Naive thymus-derived CD4-positive, alpha-beta T cell (primary cell): ENCODE data around the gene PDCD2L. TPM values are rescaled to one million over a fixed set of nuclear protein-coding genes. Genes with fewer than 3 reads are reported as not detected.

Experiments used
- ATAC-seq: fragments of 150-1000 bp; cut with Tn5 transposase; 2 replicates; pipeline ENCODE4 v1.10.0; 2021; ENCODE audit warnings: mild to moderate bottlenecking, moderate library complexity
- CTCF ChIA-PET: fragments of 350-600 bp; sonication (Branson Sonifier 250); formaldehyde crosslinking; loops from one replicate; lab custom pipeline; 2021; ENCODE audit warnings: antibody characterized with exemption; lab: Charles Lee
- POLR2A ChIA-PET: fragments of 350-600 bp; sonication (Branson Sonifier 250); formaldehyde crosslinking; loops from one replicate; lab custom pipeline; 2021; ENCODE audit warnings: antibody characterized with exemption, inconsistent platforms; lab: Charles Lee
- DNase-seq, 9 donors: peaks; one replicate each; pipeline versions ENCODE4 v3.0.0 to v3.0.0-alpha.2; 2020 to 2022; ENCODE audit warnings: mixed read lengths in 1 of 9
- H3K27ac ChIP-seq: one replicate; pipeline ENCODE4 v1.7.0; 2013; ENCODE audit warnings: mild to moderate bottlenecking, low read depth, low read length, moderate library complexity
- H3K27me3 ChIP-seq, 2 donors: one replicate each; pipeline ENCODE4 v1.7.0; 2013; ENCODE audit warnings: low read length in 2 of 2, mild to moderate bottlenecking in 2 of 2, moderate library complexity in 2 of 2; ENCODE audit not compliant: control insufficient read depth in 2 of 2, insufficient read depth in 2 of 2
- H3K36me3 ChIP-seq, 3 experiments: 1 replicate in 2 of 3; 2 replicates in 1 of 3; pipeline ENCODE4 v1.7.0; 2013; ENCODE audit warnings: low read length in 3 of 3, mild to moderate bottlenecking in 3 of 3, moderate library complexity in 1 of 3; ENCODE audit not compliant: insufficient read depth in 3 of 3, control insufficient read depth in 2 of 3
- H3K4me1 ChIP-seq, 2 donors: one replicate each; pipeline ENCODE4 v1.7.0; 2013; ENCODE audit warnings: low read length in 2 of 2, mild to moderate bottlenecking in 2 of 2, moderate library complexity in 1 of 2; ENCODE audit not compliant: control insufficient read depth in 2 of 2, insufficient read depth in 2 of 2
- H3K4me3 ChIP-seq: 2 replicates; pipeline ENCODE4 v1.7.0; 2013; ENCODE audit warnings: mild to moderate bottlenecking, low read length
- H3K9me3 ChIP-seq, 3 experiments: 1 replicate in 2 of 3; 2 replicates in 1 of 3; pipeline ENCODE4 v1.7.0; 2013; ENCODE audit warnings: low read length in 3 of 3; ENCODE audit not compliant: control insufficient read depth in 2 of 3
- H3K27ac Mint-ChIP-seq, 9 donors: one replicate each; pipeline ENCODE4 v1.8.0; 2020 to 2022; ENCODE audit warnings: mixed read lengths in 9 of 9, mild to moderate bottlenecking in 8 of 9, moderate library complexity in 5 of 9, inconsistent platforms in 2 of 9
- H3K27me3 Mint-ChIP-seq, 5 donors: one replicate each; pipeline ENCODE4 v1.8.0; 2021 to 2022; ENCODE audit warnings: mixed read lengths in 5 of 5, mild to moderate bottlenecking in 1 of 5
- H3K36me3 Mint-ChIP-seq, 5 donors: one replicate each; pipeline ENCODE4 v1.8.0; 2020 to 2022; ENCODE audit warnings: mixed read lengths in 5 of 5, mild to moderate bottlenecking in 3 of 5, inconsistent platforms in 1 of 5
- H3K4me1 Mint-ChIP-seq, 7 donors: one replicate each; pipeline ENCODE4 v1.8.0; 2020 to 2022; ENCODE audit warnings: mixed read lengths in 7 of 7, mild to moderate bottlenecking in 3 of 7, inconsistent platforms in 1 of 7
- H3K4me3 Mint-ChIP-seq, 10 donors: one replicate each; pipeline ENCODE4 v1.8.0; 2020 to 2022; ENCODE audit warnings: mild to moderate bottlenecking in 10 of 10, mixed read lengths in 10 of 10, moderate library complexity in 6 of 10, inconsistent platforms in 2 of 10
- H3K9me3 Mint-ChIP-seq, 11 donors: one replicate each; pipeline ENCODE4 v1.8.0; 2020 to 2022; ENCODE audit warnings: mixed read lengths in 11 of 11, mild to moderate bottlenecking in 4 of 11, inconsistent platforms in 1 of 11, moderate library complexity in 1 of 11
- intact Hi-C, 2 donors: fragments of 100-400 bp; cut with micrococcal nuclease; formaldehyde crosslinking; loops; one replicate each; pipeline ENCODE4 v1.15.1; 2023
- polyA plus RNA-seq, 2 donors: library from polyadenylated mRNA; unstranded; fragments of 300-500 nt; fragmentation: Illumina TruSeq; gene quantifications; one replicate each; pipeline ENCODE4 v1.2.3, GENCODE V29; 2021
- total RNA-seq, 6 experiments: library from RNA in 5 of 6; stranded (reverse) in 5 of 6; gene quantifications; 1 replicate in 5 of 6; 2 replicates in 1 of 6; pipeline ENCODE4 v1.2.3 and lab custom pipeline; 2021 to 2026

PDCD2L gene, protein sequence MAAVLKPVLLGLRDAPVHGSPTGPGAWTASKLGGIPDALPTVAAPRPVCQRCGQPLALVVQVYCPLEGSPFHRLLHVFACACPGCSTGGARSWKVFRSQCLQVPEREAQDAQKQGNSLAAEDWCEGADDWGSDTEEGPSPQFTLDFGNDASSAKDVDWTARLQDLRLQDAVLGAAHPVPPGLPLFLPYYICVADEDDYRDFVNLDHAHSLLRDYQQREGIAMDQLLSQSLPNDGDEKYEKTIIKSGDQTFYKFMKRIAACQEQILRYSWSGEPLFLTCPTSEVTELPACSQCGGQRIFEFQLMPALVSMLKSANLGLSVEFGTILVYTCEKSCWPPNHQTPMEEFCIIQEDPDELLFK
- 10 to 100 TPM in 3 of 5 experiments, 1 to 10 TPM in 2; 4.9 to 14.5 (median 12.1) TPM for total RNA-seq
- polyA plus RNA-seq = 10 to 100 TPM; 18.9 to 23.3 TPM
- 1.2 reads per million for total RNA-seq (lab: John Stamatoyannopoulos, UW)

GRCh38 chr19:34404109-34404909, at the start of gene PDCD2L:
PDCD2L (plus strand) TSS chr19:34404399; CDS start chr19:34404431, 32 bp downstream.
- ChIA-PET CTCF (no interaction called here), POLR2A (interaction anchor here (0.9 to 1.2 kb wide), 5 partner anchors 14 to 232 kb away, joined by 3 to 8 read pairs (median 3); partner anchors contain the start of genes GPI and LSM14A)
- Histone ChIP-seq H3K27ac (peak within 1 kb of the TSS; percentile 81), H3K9me3 (no peaks in the 10 kb centered on the region), H3K4me3 (peak within 1 kb of the TSS; percentile 97), H3K4me1 (peaks cover 0 to 4% of the 10 kb centered on the region in 2 donors), H3K27me3 (no peaks in the 10 kb centered on the region), H3K36me3 (peaks cover 0 to 26% (median 0%) of the 10 kb centered on the region in 3 experiments)
- Mint-ChIP-seq H3K27me3 (no peaks in the 10 kb centered on the region), H3K9me3 (no peaks in the 10 kb centered on the region), H3K27ac (peak within 1 kb of the TSS; percentile 46 to 92 (median 88)), H3K4me1 (peaks cover 9 to 42% (median 20%) of the 10 kb centered on the region in 7 donors), H3K4me3 (peak within 1 kb of the TSS; percentile 83 to 96 (median 92)), H3K36me3 (peaks cover 6 to 18% (median 14%) of the 10 kb centered on the region in 5 donors)
- intact Hi-C loops = loop anchor here (1.0 kb wide), 4 partner anchors 24 to 54 kb away; partner anchors contain the start of genes UBA2 (in 2 of the 2) and GPI (in 1 of the 2)
- DNase-seq (peak; percentile 83 to 91 (median 89)), ATAC-seq (peak; percentile 97)

- Histone ChIP-seq H3K4me3 (no peak overlapping the region), H3K4me1 (peaks cover 18 to 28% of the 10 kb centered on the region in 2 donors), H3K27me3 (no peaks in the 10 kb centered on the region), H3K9me3 (no peaks in the 10 kb centered on the region), H3K36me3 (peaks cover 0 to 30% (median 0%) of the 10 kb centered on the region in 3 experiments), H3K27ac (no peak overlapping the region)
- CTCF ChIA-PET = interaction anchor here (0.6 kb wide), 1 partner anchor 9 kb away, joined by 3 read pairs; no protein-coding TSS in a partner anchor
- ATAC-seq (no peak), DNase-seq (no peak)
- H3K4me3 Mint-ChIP-seq = no peak overlapping the region
- peak overlapping the region in 3 of 9 donors; percentile 36 to 62 (median 51) for H3K27ac Mint-ChIP-seq
- POLR2A ChIA-PET = no interaction called here
- intact Hi-C loops = no loop called here
- H3K27me3 Mint-ChIP-seq = no peaks in the 10 kb centered on the region
- peaks cover 0 to 21% (median 5%) of the 10 kb centered on the region in 5 donors for H3K36me3 Mint-ChIP-seq
- peaks cover 0 to 5% (median 0%) of the 10 kb centered on the region in 11 donors for H3K9me3 Mint-ChIP-seq
- H3K4me1 Mint-ChIP-seq = peaks cover 20 to 51% (median 37%) of the 10 kb centered on the region in 7 donors
Measured at GRCh38 chr19:34355201-34355600, 49.0 kb upstream of the PDCD2L start.

GRCh38 chr19:34356875-34357274, 47.3 kb upstream of the PDCD2L start:
- intact Hi-C loops = no loop called here
- Histone ChIP-seq H3K36me3 (peaks cover 0 to 23% (median 0%) of the 10 kb centered on the region in 3 experiments), H3K4me1 (peaks cover 11 to 17% of the 10 kb centered on the region in 2 donors), H3K27ac (no peak overlapping the region), H3K9me3 (no peaks in the 10 kb centered on the region), H3K27me3 (no peaks in the 10 kb centered on the region), H3K4me3 (no peak overlapping the region)
- Mint-ChIP-seq H3K4me1 (peaks cover 15 to 44% (median 31%) of the 10 kb centered on the region in 7 donors), H3K36me3 (peaks cover 0 to 19% (median 5%) of the 10 kb centered on the region in 5 donors), H3K4me3 (no peak overlapping the region), H3K27me3 (no peaks in the 10 kb centered on the region), H3K27ac (peak overlapping the region in 4 of 9 donors; percentile 31 to 62 (median 35)), H3K9me3 (peaks cover 0 to 5% (median 0%) of the 10 kb centered on the region in 11 donors)
- ChIA-PET CTCF (interaction anchor here (0.7 to 0.8 kb wide), 2 partner anchors 11 to 112 kb away, joined by 3 read pairs; no protein-coding TSS in a partner anchor), POLR2A (no interaction called here)
- DNase-seq (no peak), ATAC-seq (no peak)

DNA sequence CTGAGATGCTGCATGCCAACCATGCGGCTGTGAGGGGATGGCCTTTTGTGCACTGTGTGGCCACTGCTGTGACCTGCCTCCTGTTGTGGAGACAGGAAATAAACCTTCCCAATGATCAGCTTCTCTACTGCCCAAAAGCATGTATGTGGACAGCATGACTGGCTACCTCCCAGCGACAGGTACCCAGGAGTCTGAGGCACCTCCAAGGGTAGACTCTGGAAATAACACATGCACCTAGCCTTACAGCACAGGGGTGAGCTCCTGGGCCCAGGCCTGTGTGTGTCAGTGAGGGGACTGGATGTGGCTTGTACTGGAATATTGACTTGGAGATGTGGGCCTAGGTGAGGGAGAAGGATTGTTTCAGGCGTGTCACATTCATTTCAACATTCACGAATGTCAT, 46.8 kb upstream of the PDCD2L start:
- Mint-ChIP-seq H3K27me3 (no peaks in the 10 kb centered on the region), H3K4me3 (peak overlapping the region in 7 of 10 donors; percentile 11 to 57 (median 50)), H3K36me3 (peaks cover 0 to 19% (median 5%) of the 10 kb centered on the region in 5 donors), H3K4me1 (peaks cover 15 to 48% (median 26%) of the 10 kb centered on the region in 7 donors), H3K27ac (peak overlapping the region in 8 of 9 donors; percentile 20 to 94 (median 82)), H3K9me3 (peaks cover 0 to 5% (median 0%) of the 10 kb centered on the region in 11 donors)
- Histone ChIP-seq H3K36me3 (peaks cover 0 to 20% (median 0%) of the 10 kb centered on the region in 3 experiments), H3K27me3 (no peaks in the 10 kb centered on the region), H3K4me3 (no peak overlapping the region), H3K4me1 (peaks cover 11 to 13% of the 10 kb centered on the region in 2 donors), H3K27ac (no peak overlapping the region), H3K9me3 (no peaks in the 10 kb centered on the region)
- ChIA-PET POLR2A (no interaction called here), CTCF (interaction anchor here (0.7 kb wide), 1 partner anchor 11 kb away, joined by 3 read pairs; no protein-coding TSS in a partner anchor)
- intact Hi-C loops = no loop called here
- no peak for DNase-seq
- no peak for ATAC-seq

- Histone ChIP-seq H3K4me3 (peak overlapping the region; percentile 55), H3K36me3 (peaks cover 0 to 7% (median 0%) of the 10 kb centered on the region in 3 experiments), H3K4me1 (peaks cover 11 to 15% of the 10 kb centered on the region in 2 donors), H3K9me3 (no peaks in the 10 kb centered on the region), H3K27ac (peak overlapping the region; percentile 66), H3K27me3 (no peaks in the 10 kb centered on the region)
- intact Hi-C loops = loop anchor here (1.0 to 2.0 kb wide), 6 partner anchors 9 to 1183 kb away; partner anchors contain the start of genes UBA2 (in 2 of the 2), LSM14A (in 1 of the 2) and PDCD2L (in 1 of the 2)
- H3K4me1 Mint-ChIP-seq = peaks cover 18 to 62% (median 27%) of the 10 kb centered on the region in 7 donors
- POLR2A ChIA-PET = interaction anchor here (0.6 to 1.9 kb wide), 9 partner anchors 8 to 1685 kb away, joined by 3 to 5 read pairs (median 4); partner anchors contain the start of gene UBA2
- peak; percentile 95 for ATAC-seq
- H3K4me3 Mint-ChIP-seq = peak overlapping the region; percentile 80 to 93 (median 90)
- CTCF ChIA-PET = interaction anchor here (0.7 to 1.1 kb wide), 4 partner anchors 10 to 89 kb away, joined by 3 to 5 read pairs (median 3); no protein-coding TSS in a partner anchor
- no peaks in the 10 kb centered on the region for H3K27me3 Mint-ChIP-seq
- H3K27ac Mint-ChIP-seq = peak overlapping the region; percentile 87 to 95 (median 94)
- DNase-seq = peak; percentile 77 to 99 (median 89)
- H3K9me3 Mint-ChIP-seq = peaks cover 0 to 5% (median 0%) of the 10 kb centered on the region in 11 donors
- H3K36me3 Mint-ChIP-seq = peaks cover 0 to 17% (median 5%) of the 10 kb centered on the region in 5 donors
Measured at GRCh38 chr19:34359140-34359953, 44.9 kb upstream of the PDCD2L start.
